DMS53 treated with DMSO at 0.1 percent for 48 hours (cell line): ENCODE results near the gene KCTD20.

ENCODE experiments used
- DNase-seq: peaks from one replicate; lab custom pipeline; 2025; ENCODE audit not compliant: unreplicated experiment; lab: John Stamatoyannopoulos, UW

KCTD20 gene

DNA sequence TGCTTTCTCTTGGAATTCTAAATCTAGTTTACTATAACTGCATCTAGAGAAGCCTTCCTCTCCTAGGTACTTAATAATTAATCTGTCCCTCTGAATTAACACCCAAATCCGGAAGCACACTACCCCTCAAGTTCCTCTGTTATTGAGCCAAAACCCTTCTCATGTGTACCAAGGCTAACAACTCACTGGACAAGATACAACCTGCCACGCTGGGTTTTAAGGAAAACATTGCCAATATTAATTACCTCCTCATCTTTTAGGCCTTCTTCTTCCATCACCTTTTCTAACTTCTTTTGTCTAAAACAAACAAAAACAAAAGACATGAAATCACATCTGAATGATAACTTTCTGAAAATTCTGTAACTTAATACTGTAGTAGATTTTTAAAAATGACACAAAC lies 82.5 kb downstream of the KCTD20 start:
- no peak for DNase-seq

DNA sequence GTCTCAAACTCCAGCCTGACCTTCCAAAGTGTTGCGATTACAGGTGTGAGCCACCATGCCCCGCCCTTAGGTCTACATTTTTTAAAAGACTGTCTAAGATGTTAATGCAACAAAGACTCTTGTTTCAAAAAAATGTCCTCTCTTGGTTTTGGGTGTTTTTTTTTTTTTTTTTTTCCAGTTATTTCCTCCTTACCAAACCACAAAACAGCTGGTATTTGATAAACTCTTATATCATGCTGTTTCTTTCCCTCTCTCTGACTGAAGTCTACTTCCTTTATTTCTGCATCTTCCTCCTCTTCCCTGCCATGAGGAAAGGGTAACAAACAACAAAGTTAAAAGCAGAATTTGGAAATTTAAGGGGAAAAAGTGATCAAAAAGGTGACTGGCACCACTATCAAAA lies 83.3 kb downstream of the KCTD20 start:
- DNase-seq = no peak

DNA sequence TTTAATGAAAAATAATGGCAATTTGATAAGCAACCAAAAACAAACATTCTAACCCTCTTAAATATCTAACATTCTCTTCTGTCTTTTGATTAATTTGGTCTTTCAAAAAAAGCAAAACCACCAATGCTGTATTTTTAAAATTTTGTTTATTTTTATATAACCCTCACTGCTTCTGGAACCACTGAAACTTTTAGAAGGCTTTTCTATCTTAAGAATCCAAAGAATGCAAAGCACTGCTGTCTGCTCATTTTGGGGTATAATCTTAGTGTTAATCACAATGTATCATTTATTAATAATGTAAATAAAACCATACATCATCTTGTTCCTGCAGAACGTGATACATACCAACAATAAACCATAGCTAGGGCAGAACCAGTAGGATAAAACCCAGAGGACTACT lies 90.5 kb downstream of the KCTD20 start:
- DNase-seq = no peak

DNA sequence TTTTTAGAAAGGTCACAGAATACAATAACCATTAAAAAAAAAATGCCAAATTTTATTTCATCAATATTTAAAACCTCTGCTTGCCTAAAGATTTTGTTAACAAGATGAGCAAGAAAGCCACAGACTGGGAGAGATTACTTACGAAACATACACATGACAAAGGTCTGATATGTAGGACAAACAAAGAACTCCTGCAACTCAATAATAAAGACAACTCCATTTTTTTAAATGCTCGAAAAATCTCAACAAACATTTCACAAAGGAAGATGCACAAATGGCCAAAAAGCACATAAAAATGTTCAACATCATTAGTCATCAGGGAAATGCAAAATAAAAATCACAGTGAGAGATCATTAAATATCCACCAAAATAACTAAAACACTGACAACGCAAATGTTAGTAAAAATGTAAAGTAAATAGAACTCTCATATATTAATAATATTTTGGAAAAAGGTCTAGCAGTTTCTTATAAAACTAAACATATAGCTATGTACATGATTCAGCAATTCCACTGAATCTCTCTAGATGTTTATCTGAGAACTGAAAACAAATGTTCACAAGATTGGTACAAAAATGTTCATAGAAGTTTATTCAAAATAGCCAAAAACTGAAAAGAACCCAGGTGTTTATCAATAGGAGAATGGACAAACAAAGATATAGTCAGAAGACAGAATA lies 94.2 kb downstream of the KCTD20 start:
- no peak for DNase-seq

DNA sequence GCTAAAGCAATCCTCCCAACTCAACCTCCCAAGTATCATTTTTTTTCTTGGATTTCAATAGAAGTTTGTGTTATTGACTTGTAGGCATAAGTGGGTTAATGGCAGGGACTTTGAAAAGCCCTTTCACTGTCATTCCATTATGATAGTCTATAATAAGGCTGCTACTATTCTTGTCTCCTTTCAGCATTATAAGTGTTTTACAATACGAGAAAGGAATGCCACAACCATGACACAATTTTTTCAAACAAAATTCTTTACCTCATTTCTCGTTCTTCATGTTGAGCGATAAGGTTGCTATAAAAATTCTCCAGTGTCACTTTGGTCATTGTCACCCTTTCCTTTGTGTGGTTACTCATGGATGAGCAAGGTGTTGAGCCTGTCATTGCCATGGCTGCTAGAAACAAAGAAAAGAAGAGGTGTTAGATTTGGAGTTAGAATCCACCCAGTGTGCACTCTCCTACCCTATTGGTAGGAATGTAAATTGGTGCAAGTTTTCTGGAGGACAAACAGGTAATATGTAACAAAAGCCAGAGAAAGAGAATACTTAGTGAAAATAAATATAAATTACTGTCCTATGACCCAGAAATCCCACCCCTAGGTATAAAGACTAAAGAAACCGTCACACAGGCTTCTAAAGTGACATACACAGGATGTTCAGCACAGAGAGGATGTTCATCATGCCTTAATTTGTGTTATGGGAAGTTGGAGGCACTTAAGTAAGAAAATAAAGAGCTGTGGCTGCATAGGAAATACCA lies 97.2 kb downstream of the KCTD20 start:
- no peak for DNase-seq
